ENCODE data around the gene STAB2.

DNA sequence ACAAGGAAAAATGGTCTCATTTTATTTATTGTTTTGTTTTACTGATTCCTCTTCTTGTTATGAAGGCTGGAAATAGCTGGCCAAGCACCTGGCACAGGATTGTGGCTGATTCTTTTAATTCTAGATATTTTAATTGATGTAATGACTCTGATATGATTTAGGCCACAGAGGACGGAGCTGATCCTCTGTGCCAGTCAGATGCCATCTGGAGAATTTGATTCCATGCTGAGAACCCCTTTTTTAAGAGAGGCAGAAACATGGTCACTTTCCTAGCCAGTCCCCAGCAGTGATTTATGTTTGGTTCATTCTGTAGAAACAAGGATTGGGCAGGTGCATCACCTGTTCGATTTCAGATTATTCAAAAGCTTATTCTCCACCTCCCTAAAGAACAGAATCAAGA is 77.6 kb downstream of the STAB2 start:
- TF ChIP-seq POLR2A (IDR thresholded peaks at IDR 0.05) (no peak), CTCF (IDR thresholded peaks at IDR 0.05) (no peak)

Measured in lower leg skin (tissue), 3 donors.